ENCODE data around the gene KCNT2. TPM values are rescaled to one million over a fixed set of nuclear protein-coding genes. Genes with fewer than 3 reads are reported as not detected.

Gene KCNT2
- total and polyA plus RNA-seq, 7 donors: 0.64 to 3.1 (median 1.8) TPM

- Histone ChIP-seq H3K36me3 (no peaks in the 10 kb centered on the region), H3K9me3 (no peaks in the 10 kb centered on the region), H3K4me1 (no peaks in the 10 kb centered on the region), H3K27me3 (no peaks in the 10 kb centered on the region), H3K4me3 (no peak overlapping the region), H3K27ac (no peak overlapping the region)
- intact Hi-C loops (cut with DNase I): no loop called here
- no peak for DNase-seq
- 70 to 84% methylated on average over 3 of the region's 3 CpGs for WGBS, 2 donors
- TF ChIP-seq POLR2A (IDR thresholded peaks at IDR 0.05): no peak
- no peak for TF ChIP-seq CTCF (IDR thresholded peaks at IDR 0.05)
- no peak for TF ChIP-seq POLR2AphosphoS5 (IDR thresholded peaks at IDR 0.05)
- TF ChIP-seq EP300 (IDR thresholded peaks at IDR 0.05): no peak
Measured at GRCh38 chr1:196178083-196178635, 430.1 kb downstream of the KCNT2 start.

Small RNAs within 50 kb of the gene (small RNA-seq; reads per million reads assigned to genes)
- gene MIR4735: 0 reads per million in 3 donors

Other genes with a start within 250 kb of the KCNT2 start
- 10 to 100 TPM; 18.7 to 40.2 (median 34.5) TPM for gene CFH, start 43.6 kb upstream of the KCNT2 start, total RNA-seq
- gene CFH, start 43.6 kb upstream of the KCNT2 start, polyA plus RNA-seq: 10 to 100 TPM in 2 of 3 donors, 1 to 10 TPM in 1; 5.3 to 31.6 (median 13.8) TPM
- gene CFHR3, start 166.4 kb upstream of the KCNT2 start, total RNA-seq: under 1 TPM in 1 of 4 donors, not detected in 3; 0.36 TPM
- under 1 TPM in 1 of 3 donors, not detected in 2; 0.09 TPM for gene CFHR3, start 166.4 kb upstream of the KCNT2 start, polyA plus RNA-seq
- under 1 TPM in 1 of 4 donors, not detected in 3; 0.36 TPM for gene CFHR1, start 211.3 kb upstream of the KCNT2 start, total RNA-seq
- gene CFHR1, start 211.3 kb upstream of the KCNT2 start, polyA plus RNA-seq: under 1 TPM in 1 of 3 donors, not detected in 2; 0.22 TPM

All from sigmoid colon (tissue), 7 donors.